AG04450 (cell line): ENCODE data around the gene NHLRC4. TPM values are rescaled to one million over a fixed set of nuclear protein-coding genes. Genes with fewer than 3 reads are reported as not detected.

Experiments used
- CTCF ChIA-PET: fragments of 300-600, 350-600 bp; formaldehyde crosslinking; extraction: SDS; loops from one replicate; lab custom pipeline; 2022; ENCODE audit warnings: antibody characterized with exemption, inconsistent platforms; lab: Charles Lee
- POLR2A ChIA-PET: fragments of 350-600 bp; formaldehyde crosslinking; extraction: SDS; loops from one replicate; lab custom pipeline; 2021; ENCODE audit warnings: antibody characterized with exemption, inconsistent platforms; lab: Yijun Ruan, JAX
- DNase-seq: peaks from one replicate; pipeline ENCODE4 v3.0.0-alpha.2; 2011; ENCODE audit warnings: low read depth, low spot score
- H3K27ac ChIP-seq: one replicate; pipeline ENCODE4 v1.5.1; 2012; ENCODE audit warnings: low read depth, low read length, control low read depth
- H3K27me3 ChIP-seq: one replicate; pipeline ENCODE4 v1.6.0; 2012; ENCODE audit warnings: low read length; ENCODE audit not compliant: control insufficient read depth, insufficient read depth
- H3K4me3 ChIP-seq: 2 replicates; pipeline ENCODE4 v1.5.1; 2011; ENCODE audit warnings: mild to moderate bottlenecking, low read depth, low read length, control low read depth
- H3K9me3 ChIP-seq: 2 replicates; pipeline ENCODE4 v1.5.1; 2012; ENCODE audit warnings: low read length; ENCODE audit not compliant: control insufficient read depth, insufficient read depth
- CTCF ChIP-seq: IDR thresholded peaks from 2 replicates; pipeline ENCODE4 v1.5.1; 2011; ENCODE audit warnings: low read depth, low read length, control low read depth, inconsistent platforms
- polyA plus RNA-seq: library from polyadenylated mRNA; depleted of rRNA; stranded (reverse); fragments of >200 nt; gene quantifications from 2 replicates; pipeline ENCODE4 v1.2.3, GENCODE V29; 2011

Gene NHLRC4
- polyA plus RNA-seq, 1 experiment: 0.45 TPM

- no peak for DNase-seq
- CTCF ChIA-PET: interaction anchor here (0.6 kb wide), 1 partner anchor 1969 kb away, joined by 3 read pairs; no protein-coding TSS in a partner anchor
- POLR2A ChIA-PET: no interaction called here
- no peak overlapping the region for H3K27ac ChIP-seq
- TF ChIP-seq CTCF: no peak
- H3K9me3 ChIP-seq: no peaks in the 10 kb centered on the region; the same call in 1 of the 2 replicates
- H3K27me3 ChIP-seq: no peaks in the 10 kb centered on the region
- H3K4me3 ChIP-seq: no peak overlapping the region
Observed at GRCh38 chr16:531494-532125, 35.2 kb upstream of the NHLRC4 start.

- Histone ChIP-seq H3K27ac (no peak overlapping the region), H3K4me3 (no peak overlapping the region), H3K9me3 (peaks cover 10% of the 10 kb centered on the region; the same call in 1 of the 2 replicates), H3K27me3 (no peaks in the 10 kb centered on the region)
- no peak for DNase-seq
- CTCF ChIA-PET: no interaction called here
- POLR2A ChIA-PET: no interaction called here
- TF ChIP-seq CTCF: no peak
Observed at GRCh38 chr16:533391-534123, 33.2 kb upstream of the NHLRC4 start.

- no peak for TF ChIP-seq CTCF
- Histone ChIP-seq H3K27me3 (no peaks in the 10 kb centered on the region), H3K27ac (no peak overlapping the region), H3K9me3 (peaks cover 10% of the 10 kb centered on the region; the same call in 1 of the 2 replicates), H3K4me3 (no peak overlapping the region)
- CTCF ChIA-PET: no interaction called here
- POLR2A ChIA-PET: no interaction called here
- no peak for DNase-seq
Observed at GRCh38 chr16:534135-534534, 32.7 kb upstream of the NHLRC4 start.

GRCh38 chr16:534856-535445 lies 31.9 kb upstream of the NHLRC4 start:
- Histone ChIP-seq H3K9me3 (peaks cover 10% of the 10 kb centered on the region; the same call in 1 of the 2 replicates), H3K27ac (no peak overlapping the region), H3K4me3 (no peak overlapping the region), H3K27me3 (no peaks in the 10 kb centered on the region)
- POLR2A ChIA-PET: no interaction called here
- no peak for DNase-seq
- TF ChIP-seq CTCF: no peak
- CTCF ChIA-PET: no interaction called here
